ENCODE data around the gene EHBP1.

Gene EHBP1

DNA sequence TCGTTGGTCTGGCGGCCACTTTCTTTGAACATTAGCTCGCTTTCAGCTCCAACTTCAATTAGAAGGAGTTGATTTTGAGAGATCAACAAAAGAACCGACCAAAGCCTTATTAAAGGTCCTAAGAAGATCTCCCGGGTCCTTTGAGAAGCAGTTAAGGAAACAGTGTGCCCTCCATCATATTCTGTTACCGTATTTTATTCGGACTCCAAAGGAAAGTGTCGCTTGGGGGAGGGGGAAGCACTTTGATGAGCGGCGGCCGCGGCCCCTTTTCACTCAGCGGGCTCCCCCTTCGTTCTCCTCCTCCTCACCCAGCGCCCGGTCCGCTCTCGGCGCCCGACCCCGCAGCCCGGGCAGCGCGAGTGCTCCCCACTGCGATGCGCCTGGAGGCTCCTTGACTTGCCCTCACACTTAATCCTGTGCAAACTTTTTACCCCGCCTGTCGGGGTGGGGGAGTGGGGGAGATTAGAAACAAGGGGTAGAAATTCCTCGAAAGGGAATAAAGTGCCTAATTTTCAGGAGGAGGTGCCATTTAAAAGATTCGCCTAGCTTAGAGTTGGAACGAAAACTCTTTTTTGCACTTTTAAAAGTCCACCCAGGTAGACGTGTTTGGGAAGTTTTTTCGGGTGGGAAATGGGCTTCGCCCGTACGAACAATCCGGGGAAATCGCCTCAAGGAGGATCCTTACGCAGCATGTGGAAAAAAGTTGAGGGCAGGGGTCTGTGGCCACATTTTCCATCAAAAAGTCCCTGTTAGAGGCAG is 343.9 kb downstream of the EHBP1 start:
- Mint-ChIP-seq H3K27me3 (peaks cover 75 to 90% of the 10 kb centered on the region in 2 donors), H3K36me3 (peaks cover 15 to 20% of the 10 kb centered on the region in 2 donors), H3K4me3 (peak overlapping the region; percentile 86 to 88), H3K9me3 (no peaks in the 10 kb centered on the region), H3K4me1 (peaks cover 43 to 68% of the 10 kb centered on the region in 2 donors), H3K27ac (peak overlapping the region; percentile 72)
- no peak for DNase-seq
- ATAC-seq (replicated peaks) = no peak

DNA sequence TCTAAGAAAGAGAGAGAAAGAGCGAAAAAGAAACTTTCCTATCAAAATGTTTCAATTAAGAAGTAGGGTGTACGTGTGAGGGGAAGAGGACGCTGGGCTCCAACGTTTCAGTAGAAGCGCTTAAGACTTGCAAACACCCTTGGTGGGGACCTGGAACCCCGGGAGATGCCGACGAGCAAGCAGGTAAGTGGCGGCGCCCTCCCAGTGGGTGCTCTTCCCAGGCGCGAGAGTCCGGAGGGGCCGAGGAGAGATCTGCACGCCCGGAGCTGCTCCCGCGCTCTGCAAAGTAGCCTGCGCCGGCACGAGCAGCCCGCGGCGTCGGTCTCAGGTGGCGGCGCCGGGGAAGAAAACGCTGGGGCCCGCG is 344.4 kb downstream of the EHBP1 start:
- no peak for DNase-seq
- Mint-ChIP-seq H3K4me1 (peaks cover 49 to 73% of the 10 kb centered on the region in 2 donors), H3K36me3 (peaks cover 10 to 17% of the 10 kb centered on the region in 2 donors), H3K27me3 (peaks cover 75 to 90% of the 10 kb centered on the region in 2 donors), H3K4me3 (peak overlapping the region; percentile 86 to 88), H3K27ac (peak overlapping the region; percentile 72), H3K9me3 (no peaks in the 10 kb centered on the region)
- peak; percentile 33 for ATAC-seq (replicated peaks)

DNA sequence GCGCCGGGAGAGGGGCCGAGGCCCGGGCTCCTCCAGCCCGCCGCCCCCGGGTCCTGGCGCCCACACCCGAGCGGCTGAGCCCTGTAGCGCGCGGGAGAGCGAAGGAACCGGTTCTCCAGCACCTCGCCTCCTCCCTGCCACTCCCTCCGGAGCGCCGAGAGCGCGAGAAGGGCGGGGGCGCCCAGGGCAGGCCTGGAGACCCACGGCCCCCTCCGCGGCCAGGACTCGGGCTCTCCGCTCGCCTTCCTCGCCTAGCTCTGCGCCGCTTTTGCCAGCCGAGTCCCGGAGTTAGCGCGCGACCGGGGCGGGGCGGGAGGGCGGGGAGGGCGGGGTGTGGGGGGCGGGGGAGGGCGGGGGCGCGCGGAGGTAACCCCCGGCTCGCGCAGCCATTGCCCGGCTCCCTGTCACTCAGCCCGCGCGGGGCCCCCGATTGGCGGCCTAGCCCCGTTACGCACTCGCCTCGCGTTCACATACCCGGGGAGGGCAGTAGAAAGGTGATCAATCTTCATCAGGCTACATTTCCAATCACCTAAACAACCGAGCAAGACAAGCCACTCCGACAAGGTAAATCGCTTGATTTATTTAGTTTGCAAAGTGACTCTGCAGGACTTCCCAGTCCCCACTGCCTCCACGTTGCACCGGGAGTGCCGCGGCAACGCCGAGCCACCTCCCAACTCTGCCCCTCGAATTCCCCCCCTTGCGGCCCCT is 345.0 kb downstream of the EHBP1 start, which contains the start of gene OTX1:
TSS of gene OTX1 (plus strand) at position 497 of the 708 bp plus-strand sequence. CDS start 2,161 bp downstream, outside the sequence.
- H3K9me3 Mint-ChIP-seq = no peaks in the 10 kb centered on the region
- H3K4me1 Mint-ChIP-seq = peaks cover 51 to 79% of the 10 kb centered on the region in 2 donors
- peaks cover 5 to 14% of the 10 kb centered on the region in 2 donors for H3K36me3 Mint-ChIP-seq
- H3K27ac Mint-ChIP-seq = peak within 1 kb of the TSS; percentile 72
- H3K4me3 Mint-ChIP-seq = peak within 1 kb of the TSS; percentile 86 to 88
- ATAC-seq (replicated peaks) (peak; percentile 82 to 85), DNase-seq (peak; percentile 64)
- H3K27me3 Mint-ChIP-seq = peaks cover 74 to 90% of the 10 kb centered on the region in 2 donors

DNA sequence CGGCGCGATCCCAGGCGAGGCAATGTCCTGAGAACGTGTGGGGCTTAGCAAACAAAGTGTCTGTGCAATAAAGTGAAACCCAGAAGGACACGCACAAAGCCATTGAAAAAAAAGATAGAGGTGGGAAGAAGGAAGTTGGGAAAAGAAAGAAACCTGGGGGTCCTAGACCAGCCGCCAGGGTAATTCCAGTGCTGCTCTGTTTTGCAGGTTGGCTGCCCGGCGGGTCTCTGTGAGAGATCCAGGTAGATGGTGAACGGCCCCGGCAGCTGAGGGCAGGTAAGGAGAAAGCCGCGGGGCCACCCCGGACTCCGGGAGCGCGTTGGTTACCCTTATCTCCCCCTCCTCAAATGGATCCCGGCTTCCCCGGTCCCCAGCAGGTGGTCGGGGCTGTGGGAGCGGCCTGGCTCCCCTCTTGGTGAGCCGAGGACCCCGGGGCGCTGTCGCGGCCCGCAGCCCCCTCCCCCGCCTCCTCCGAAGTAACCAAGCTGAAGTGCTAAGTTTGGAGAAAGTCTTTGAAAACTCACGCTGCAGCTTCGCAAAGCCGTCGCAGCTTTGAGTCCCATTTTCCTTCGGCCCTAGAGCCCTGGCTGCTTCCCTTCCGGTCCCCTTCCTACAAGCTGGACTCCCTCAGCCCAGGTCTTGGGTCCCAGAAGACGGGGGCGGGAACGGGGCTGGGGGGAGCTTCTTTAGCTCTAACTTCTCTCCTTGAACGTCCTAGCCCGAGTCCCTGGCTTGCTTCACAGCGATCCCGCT is 345.7 kb downstream of the EHBP1 start:
- H3K27me3 Mint-ChIP-seq = peaks cover 75 to 90% of the 10 kb centered on the region in 2 donors
- DNase-seq (no peak), ATAC-seq (replicated peaks) (no peak)
- peaks cover 58 to 86% of the 10 kb centered on the region in 2 donors for H3K4me1 Mint-ChIP-seq
- H3K36me3 Mint-ChIP-seq = peaks cover 1 to 12% of the 10 kb centered on the region in 2 donors
- peak overlapping the region; percentile 47 for H3K27ac Mint-ChIP-seq
- H3K4me3 Mint-ChIP-seq = peak overlapping the region; percentile 84 to 88
- H3K9me3 Mint-ChIP-seq = no peaks in the 10 kb centered on the region

GRCh38 chr2:63051795-63052333 is 346.4 kb downstream of the EHBP1 start:
- Mint-ChIP-seq H3K9me3 (no peaks in the 10 kb centered on the region), H3K27ac (peak overlapping the region; percentile 42), H3K4me1 (peaks cover 61 to 88% of the 10 kb centered on the region in 2 donors), H3K4me3 (peak overlapping the region; percentile 84 to 88), H3K36me3 (peaks cover 2 to 14% of the 10 kb centered on the region in 2 donors), H3K27me3 (peaks cover 77 to 91% of the 10 kb centered on the region in 2 donors)
- ATAC-seq (replicated peaks) = no peak
- no peak for DNase-seq

DNA sequence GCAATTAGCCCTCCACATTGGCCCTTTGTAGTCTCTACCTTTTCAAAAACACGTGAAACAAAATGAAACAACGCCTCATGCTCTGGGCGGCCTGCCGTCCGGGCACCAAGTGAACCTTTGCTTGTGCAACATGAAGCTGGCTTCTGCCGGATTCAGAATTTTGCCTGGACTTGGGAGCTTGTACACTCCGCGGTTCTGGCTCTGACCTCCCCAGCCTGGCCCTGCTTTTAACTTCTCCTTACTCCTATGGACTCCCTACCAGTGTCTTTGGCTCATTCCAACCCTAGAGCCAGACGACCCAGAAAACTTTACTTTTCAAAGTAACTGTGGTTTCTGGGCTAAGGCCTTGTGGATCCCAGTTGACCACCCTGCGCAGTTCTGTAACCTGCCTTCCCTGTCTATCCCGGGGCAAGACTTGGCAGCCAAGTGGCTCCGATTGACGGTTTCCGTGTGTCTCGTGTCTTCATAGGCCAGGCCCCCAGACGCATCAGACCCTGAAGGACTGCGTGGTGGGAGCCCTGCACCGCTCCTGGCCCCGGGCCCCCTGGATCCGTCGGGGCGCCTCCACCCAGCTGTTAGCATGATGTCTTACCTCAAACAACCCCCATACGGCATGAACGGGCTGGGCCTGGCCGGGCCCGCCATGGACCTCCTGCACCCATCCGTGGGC is 347.0 kb downstream of the EHBP1 start:
- H3K36me3 Mint-ChIP-seq = peaks cover 2 to 14% of the 10 kb centered on the region in 2 donors
- H3K27ac Mint-ChIP-seq = peak overlapping the region; percentile 80
- peak overlapping the region; percentile 64 to 76 for H3K4me3 Mint-ChIP-seq
- no peak for DNase-seq
- no peak for ATAC-seq (replicated peaks)
- H3K27me3 Mint-ChIP-seq = peaks cover 83 to 93% of the 10 kb centered on the region in 2 donors
- no peaks in the 10 kb centered on the region for H3K9me3 Mint-ChIP-seq
- peaks cover 67 to 88% of the 10 kb centered on the region in 2 donors for H3K4me1 Mint-ChIP-seq

DNA sequence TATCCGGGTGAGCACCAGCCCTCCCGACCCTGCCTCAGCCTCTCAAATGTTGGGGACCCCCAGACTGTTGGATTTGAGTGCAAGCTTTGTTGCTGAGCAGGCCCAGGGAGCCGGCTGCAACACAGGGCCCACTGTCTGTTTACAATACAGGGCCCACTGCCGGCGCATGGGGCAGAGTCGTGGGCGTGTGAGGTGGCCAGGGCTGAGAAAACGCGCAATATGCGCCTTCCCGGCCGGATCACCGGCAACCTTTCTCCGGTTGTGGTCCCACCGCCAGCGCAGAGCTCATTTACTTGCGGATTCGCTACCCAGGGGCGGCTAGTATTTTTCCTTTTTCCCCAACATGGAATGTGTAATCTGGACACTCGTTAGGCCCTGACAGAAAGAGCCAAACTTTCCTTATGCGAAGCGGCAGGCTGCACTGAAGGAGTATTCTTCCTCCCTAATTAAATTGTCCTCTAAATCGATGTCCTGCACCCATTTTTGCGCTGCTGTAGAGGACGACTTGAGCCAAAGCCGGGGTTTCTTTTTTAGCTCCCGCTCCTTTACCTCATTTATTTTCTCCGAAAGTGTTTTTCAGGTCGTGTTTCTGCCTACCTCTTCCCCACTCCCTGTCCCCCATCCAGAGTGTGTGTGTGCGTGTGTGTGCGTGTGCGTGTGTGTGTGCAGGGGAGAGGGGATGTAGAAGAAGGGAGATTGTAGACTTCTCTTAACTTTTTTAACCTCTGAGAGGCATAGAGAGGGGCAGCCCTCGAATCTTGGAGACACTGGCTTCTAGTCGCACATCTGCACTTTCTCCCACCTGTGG is 347.8 kb downstream of the EHBP1 start:
- Mint-ChIP-seq H3K36me3 (peaks cover 2 to 14% of the 10 kb centered on the region in 2 donors), H3K4me3 (peak overlapping the region; percentile 70 to 76), H3K9me3 (no peaks in the 10 kb centered on the region), H3K27ac (peak overlapping the region; percentile 9), H3K27me3 (peaks cover 85 to 93% of the 10 kb centered on the region in 2 donors), H3K4me1 (peaks cover 67 to 88% of the 10 kb centered on the region in 2 donors)
- no peak for DNase-seq
- no peak for ATAC-seq (replicated peaks)

- Mint-ChIP-seq H3K4me1 (peaks cover 66 to 88% of the 10 kb centered on the region in 2 donors), H3K27me3 (peaks cover 81 to 93% of the 10 kb centered on the region in 2 donors), H3K9me3 (no peaks in the 10 kb centered on the region), H3K27ac (peak overlapping the region; percentile 10), H3K36me3 (peaks cover 2 to 14% of the 10 kb centered on the region in 2 donors), H3K4me3 (peak overlapping the region; percentile 70 to 76)
- ATAC-seq (replicated peaks) (no peak), DNase-seq (no peak)
Observed at GRCh38 chr2:63053889-63054602, 348.5 kb downstream of the EHBP1 start.

GRCh38 chr2:63054841-63055225 is 349.3 kb downstream of the EHBP1 start:
- peak overlapping the region; percentile 38 for H3K27ac Mint-ChIP-seq
- peak overlapping the region; percentile 70 to 76 for H3K4me3 Mint-ChIP-seq
- DNase-seq = no peak
- H3K27me3 Mint-ChIP-seq = peaks cover 75 to 93% of the 10 kb centered on the region in 2 donors
- ATAC-seq (replicated peaks) = no peak
- H3K36me3 Mint-ChIP-seq = peaks cover 2 to 14% of the 10 kb centered on the region in 2 donors
- H3K9me3 Mint-ChIP-seq = no peaks in the 10 kb centered on the region
- H3K4me1 Mint-ChIP-seq = peaks cover 61 to 85% of the 10 kb centered on the region in 2 donors

DNA sequence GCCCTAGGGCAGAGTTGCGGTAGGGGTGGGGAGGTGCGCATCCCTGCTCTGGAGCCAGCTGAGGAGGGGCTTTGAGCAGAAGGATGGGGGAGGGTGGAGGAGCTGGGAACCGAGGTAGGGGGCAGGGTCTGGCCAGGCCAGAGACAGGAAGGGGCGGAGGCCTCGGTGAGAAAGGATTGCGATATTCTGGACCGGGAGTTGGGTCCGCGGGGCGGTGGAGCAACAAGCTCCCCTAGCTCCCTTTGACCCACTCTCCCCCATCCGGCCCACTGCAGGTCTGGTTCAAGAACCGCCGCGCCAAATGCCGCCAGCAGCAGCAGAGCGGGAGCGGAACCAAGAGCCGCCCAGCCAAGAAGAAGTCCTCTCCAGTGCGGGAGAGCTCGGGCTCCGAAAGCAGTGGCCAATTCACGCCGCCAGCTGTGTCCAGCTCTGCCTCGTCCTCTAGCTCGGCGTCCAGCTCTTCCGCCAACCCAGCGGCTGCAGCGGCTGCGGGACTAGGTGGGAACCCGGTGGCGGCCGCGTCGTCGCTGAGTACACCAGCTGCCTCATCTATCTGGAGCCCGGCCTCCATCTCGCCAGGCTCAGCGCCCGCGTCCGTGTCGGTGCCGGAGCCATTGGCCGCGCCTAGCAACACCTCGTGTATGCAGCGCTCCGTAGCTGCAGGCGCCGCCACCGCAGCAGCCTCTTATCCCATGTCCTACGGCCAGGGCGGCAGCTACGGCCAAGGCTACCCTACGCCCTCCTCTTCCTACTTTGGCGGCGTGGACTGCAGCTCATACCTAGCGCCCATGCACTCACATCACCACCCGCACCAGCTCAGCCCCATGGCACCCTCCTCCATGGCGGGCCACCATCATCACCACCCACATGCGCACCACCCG is 350.0 kb downstream of the EHBP1 start:
- Mint-ChIP-seq H3K36me3 (peaks cover 1 to 14% of the 10 kb centered on the region in 2 donors), H3K9me3 (no peaks in the 10 kb centered on the region), H3K4me3 (peak overlapping the region; percentile 70 to 76), H3K27me3 (peaks cover 77 to 94% of the 10 kb centered on the region in 2 donors), H3K27ac (peak overlapping the region; percentile 75), H3K4me1 (peaks cover 59 to 82% of the 10 kb centered on the region in 2 donors)
- no peak for DNase-seq
- ATAC-seq (replicated peaks) = no peak

DNA sequence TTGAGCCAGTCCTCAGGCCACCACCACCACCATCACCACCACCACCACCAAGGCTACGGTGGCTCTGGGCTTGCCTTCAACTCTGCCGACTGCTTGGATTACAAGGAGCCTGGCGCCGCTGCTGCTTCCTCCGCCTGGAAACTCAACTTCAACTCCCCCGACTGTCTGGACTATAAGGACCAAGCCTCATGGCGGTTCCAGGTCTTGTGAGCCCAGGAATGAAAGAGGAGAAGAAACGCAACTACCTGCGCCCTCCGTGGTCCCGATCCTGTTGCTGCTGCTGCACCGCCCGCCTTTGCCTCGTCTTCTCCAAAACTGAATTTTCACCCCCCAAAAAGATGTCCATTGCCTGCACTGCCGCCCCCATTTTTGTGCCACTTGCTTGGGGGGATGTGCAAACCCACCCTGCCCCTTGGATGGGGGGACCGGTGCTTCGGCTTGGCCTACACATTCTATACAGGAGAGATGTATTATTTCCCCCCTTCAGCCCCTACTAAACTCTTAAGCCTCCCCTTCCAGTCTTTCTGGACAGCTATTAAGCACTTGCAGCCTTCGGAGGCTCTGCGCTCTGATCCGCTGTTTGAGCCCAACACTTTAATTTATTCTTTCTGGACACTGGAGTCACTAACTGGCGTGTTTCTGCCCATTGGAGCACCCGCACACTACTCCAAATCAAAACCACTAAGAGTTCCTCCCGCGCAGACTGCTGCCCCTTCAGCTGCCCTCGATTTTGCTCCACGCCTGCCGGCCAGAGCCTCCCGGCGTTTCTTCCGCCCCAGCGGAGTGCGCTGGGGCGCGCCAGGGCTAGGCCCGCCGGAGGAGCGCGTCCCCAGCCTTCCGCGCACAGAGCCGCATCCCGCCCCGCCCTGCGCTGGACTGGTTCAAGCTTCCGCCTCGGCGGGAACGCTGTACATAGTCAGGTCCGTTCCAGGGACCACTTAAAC is 350.9 kb downstream of the EHBP1 start:
- peak; percentile 38 to 42 for ATAC-seq (replicated peaks)
- no peak for DNase-seq
- Mint-ChIP-seq H3K9me3 (no peaks in the 10 kb centered on the region), H3K36me3 (peaks cover 1 to 14% of the 10 kb centered on the region in 2 donors), H3K4me1 (peaks cover 57 to 82% of the 10 kb centered on the region in 2 donors), H3K4me3 (peak overlapping the region; percentile 70 to 76), H3K27ac (peak overlapping the region; percentile 75), H3K27me3 (peaks cover 75 to 92% of the 10 kb centered on the region in 2 donors)

All from stimulated activated naive B cell treated with anti-CD40 and anti-IgM and Interleukin-4, amounts not matched to agents 10 μg/mL and 1 μg/mL and 100 μg/mL, for 72 hours (primary cell).